Ishikawa (cell line): ENCODE data around the gene VWF.

Experiments
- CEBPB ChIP-seq: IDR thresholded peaks from 2 replicates; pipeline ENCODE4 v1.6.1; 2012
- CREB1 ChIP-seq: IDR thresholded peaks from 2 replicates; pipeline ENCODE4 v1.6.1; 2012; ENCODE audit warnings: low read depth
- EGR1 ChIP-seq: IDR thresholded peaks from 2 replicates; pipeline ENCODE4 v1.6.1; 2012
- EP300 ChIP-seq: IDR thresholded peaks from 2 replicates; pipeline ENCODE4 v1.6.1; 2012; ENCODE audit warnings: borderline replicate concordance
- FOXM1 ChIP-seq: IDR thresholded peaks from 2 replicates; pipeline ENCODE4 v1.6.1; 2012; ENCODE audit warnings: low read depth, borderline replicate concordance
- RAD21 ChIP-seq: IDR thresholded peaks from 2 replicates; pipeline ENCODE4 v1.6.1; 2012; ENCODE audit warnings: low read depth
- TAF1 ChIP-seq: IDR thresholded peaks from 2 replicates; pipeline ENCODE4 v1.6.1; 2012; ENCODE audit warnings: low read depth, mild to moderate bottlenecking
- TCF12 ChIP-seq: IDR thresholded peaks from 2 replicates; pipeline ENCODE4 v1.6.1; 2012; ENCODE audit warnings: low read depth
- TEAD4 ChIP-seq: IDR thresholded peaks from 2 replicates; pipeline ENCODE4 v1.6.1; 2012
- YY1 ChIP-seq: IDR thresholded peaks from 2 replicates; pipeline ENCODE4 v1.6.1; 2012; ENCODE audit warnings: low read depth
- ZBTB7A ChIP-seq: IDR thresholded peaks from 2 replicates; pipeline ENCODE4 v1.6.1; 2012; ENCODE audit warnings: low read depth
- TF ChIP-seq, protein P1 (sequence below): IDR thresholded peaks from 2 replicates; pipeline ENCODE4 v1.6.1; 2012
- TF ChIP-seq, protein P2 (sequence below): IDR thresholded peaks from 2 replicates; pipeline ENCODE4 v1.6.1; 2012
- TF ChIP-seq, protein P3 (sequence below): IDR thresholded peaks from 2 replicates; pipeline ENCODE4 v1.6.1; 2012; ENCODE audit warnings: low read depth, mild to moderate bottlenecking

DNA sequence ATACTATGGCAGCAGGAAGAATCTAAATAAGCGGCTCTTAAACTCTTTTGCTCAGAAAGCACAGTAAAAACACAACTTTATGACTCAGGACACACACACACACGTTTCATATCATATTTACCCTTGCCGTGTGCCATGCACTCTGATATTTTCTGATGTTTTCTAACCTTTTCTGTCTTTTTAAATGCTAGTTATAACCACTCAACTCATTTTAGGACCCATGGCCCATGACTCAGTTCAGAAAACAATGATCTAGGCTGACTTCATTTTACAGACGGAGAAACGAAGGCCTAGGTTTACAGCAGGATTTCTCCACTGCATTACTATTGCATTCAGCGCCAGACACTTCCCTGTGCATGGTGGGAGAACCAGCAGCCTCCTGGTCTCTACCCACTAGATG, 9.1 kb downstream of the VWF start:
- TF ChIP-seq TEAD4 (no peak), TCF12 (no peak), CEBPB (no peak), RAD21 (no peak), CREB1 (no peak), EP300 (no peak), TAF1 (no peak), EGR1 (no peak), ZBTB7A (no peak), FOXM1 (no peak), YY1 (no peak)
- TF ChIP-seq, protein P1, sequence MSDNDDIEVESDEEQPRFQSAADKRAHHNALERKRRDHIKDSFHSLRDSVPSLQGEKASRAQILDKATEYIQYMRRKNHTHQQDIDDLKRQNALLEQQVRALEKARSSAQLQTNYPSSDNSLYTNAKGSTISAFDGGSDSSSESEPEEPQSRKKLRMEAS = no peak
- TF ChIP-seq, protein P2, sequence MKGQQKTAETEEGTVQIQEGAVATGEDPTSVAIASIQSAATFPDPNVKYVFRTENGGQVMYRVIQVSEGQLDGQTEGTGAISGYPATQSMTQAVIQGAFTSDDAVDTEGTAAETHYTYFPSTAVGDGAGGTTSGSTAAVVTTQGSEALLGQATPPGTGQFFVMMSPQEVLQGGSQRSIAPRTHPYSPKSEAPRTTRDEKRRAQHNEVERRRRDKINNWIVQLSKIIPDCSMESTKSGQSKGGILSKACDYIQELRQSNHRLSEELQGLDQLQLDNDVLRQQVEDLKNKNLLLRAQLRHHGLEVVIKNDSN = no peak
- TF ChIP-seq, protein P3, sequence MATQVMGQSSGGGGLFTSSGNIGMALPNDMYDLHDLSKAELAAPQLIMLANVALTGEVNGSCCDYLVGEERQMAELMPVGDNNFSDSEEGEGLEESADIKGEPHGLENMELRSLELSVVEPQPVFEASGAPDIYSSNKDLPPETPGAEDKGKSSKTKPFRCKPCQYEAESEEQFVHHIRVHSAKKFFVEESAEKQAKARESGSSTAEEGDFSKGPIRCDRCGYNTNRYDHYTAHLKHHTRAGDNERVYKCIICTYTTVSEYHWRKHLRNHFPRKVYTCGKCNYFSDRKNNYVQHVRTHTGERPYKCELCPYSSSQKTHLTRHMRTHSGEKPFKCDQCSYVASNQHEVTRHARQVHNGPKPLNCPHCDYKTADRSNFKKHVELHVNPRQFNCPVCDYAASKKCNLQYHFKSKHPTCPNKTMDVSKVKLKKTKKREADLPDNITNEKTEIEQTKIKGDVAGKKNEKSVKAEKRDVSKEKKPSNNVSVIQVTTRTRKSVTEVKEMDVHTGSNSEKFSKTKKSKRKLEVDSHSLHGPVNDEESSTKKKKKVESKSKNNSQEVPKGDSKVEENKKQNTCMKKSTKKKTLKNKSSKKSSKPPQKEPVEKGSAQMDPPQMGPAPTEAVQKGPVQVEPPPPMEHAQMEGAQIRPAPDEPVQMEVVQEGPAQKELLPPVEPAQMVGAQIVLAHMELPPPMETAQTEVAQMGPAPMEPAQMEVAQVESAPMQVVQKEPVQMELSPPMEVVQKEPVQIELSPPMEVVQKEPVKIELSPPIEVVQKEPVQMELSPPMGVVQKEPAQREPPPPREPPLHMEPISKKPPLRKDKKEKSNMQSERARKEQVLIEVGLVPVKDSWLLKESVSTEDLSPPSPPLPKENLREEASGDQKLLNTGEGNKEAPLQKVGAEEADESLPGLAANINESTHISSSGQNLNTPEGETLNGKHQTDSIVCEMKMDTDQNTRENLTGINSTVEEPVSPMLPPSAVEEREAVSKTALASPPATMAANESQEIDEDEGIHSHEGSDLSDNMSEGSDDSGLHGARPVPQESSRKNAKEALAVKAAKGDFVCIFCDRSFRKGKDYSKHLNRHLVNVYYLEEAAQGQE = no peak
